Sigmoid colon (tissue), 7 donors: ENCODE data around the gene ST6GALNAC3. TPM values are rescaled to one million over a fixed set of nuclear protein-coding genes. Genes with fewer than 3 reads are reported as not detected.

Experiments used
- DNase-seq: peaks from one replicate; pipeline ENCODE4 v3.0.0-alpha.2; 2019
- H3K27ac ChIP-seq, 4 donors: fragments of 200-600 bp; sonication (generic); one replicate each; pipeline ENCODE4 v1.5.1; 2016 to 2019; ENCODE audit warnings: mild to moderate bottlenecking in 1 of 4
- H3K27me3 ChIP-seq, 3 donors: fragments of 200-600 bp; sonication (generic); one replicate each; pipeline ENCODE4 v1.5.1; 2019; ENCODE audit warnings: mild to moderate bottlenecking in 1 of 3
- H3K36me3 ChIP-seq, 4 donors: fragments of 200-600 bp; sonication (generic); one replicate each; pipeline ENCODE4 v1.5.1; 2016 to 2019
- H3K4me1 ChIP-seq, 4 donors: fragments of 200-600 bp; sonication (generic); one replicate each; pipeline ENCODE4 v1.5.1; 2017 to 2019
- H3K4me3 ChIP-seq, 4 donors: fragments of 200-600 bp; sonication (generic); one replicate each; pipeline ENCODE4 v1.5.1; 2017 to 2019; ENCODE audit warnings: mild to moderate bottlenecking in 2 of 4, moderate library complexity in 1 of 4
- H3K9me3 ChIP-seq, 4 donors: fragments of 200-600 bp in 3 of 4; sonication (generic) in 3 of 4; one replicate each; pipeline versions ENCODE4 v1.5.1 to v1.6.1; 2013 to 2019
- EP300 ChIP-seq, 4 donors: sonication (generic); formaldehyde crosslinking; IDR thresholded peaks; one replicate each; pipeline ENCODE4 v1.6.1; 2017; ENCODE audit warnings: antibody characterized with exemption in 4 of 4
- POLR2A ChIP-seq, 2 donors: fragments of 450-650 bp; IDR thresholded peaks; one replicate each; pipeline ENCODE4 v1.6.1; 2016; ENCODE audit warnings: antibody characterized with exemption in 2 of 2, mild to moderate bottlenecking in 2 of 2, moderate library complexity in 2 of 2
- POLR2AphosphoS5 ChIP-seq, 4 donors: sonication (generic); formaldehyde crosslinking; IDR thresholded peaks; one replicate each; pipeline ENCODE4 v1.6.1; 2017; ENCODE audit warnings: antibody characterized with exemption in 4 of 4
- WGBS, 2 donors: extraction: QIAGEN DNeasy Blood & Tissue Kit; methylation state at CpG; one replicate each; pipeline ENCODE4 v1.1.7; 2013; 5-methylcytosine and 5-hydroxymethylcytosine counted together
- intact Hi-C: fragments of 100-400 bp; cut with DNase I; formaldehyde crosslinking; loops from one replicate; pipeline ENCODE4 v1.15.1; 2023
- polyA plus RNA-seq, 3 donors: library from polyadenylated mRNA; stranded (reverse); fragments of 200-250 nt; gene quantifications; one replicate each; pipeline ENCODE4 v1.2.3, GENCODE V29; 2013
- total RNA-seq, 4 donors: library from RNA; depleted of rRNA; stranded (reverse); fragments of >200 nt; gene quantifications; one replicate each; pipeline ENCODE4 v1.1.0, GENCODE V29; 2016
- TF ChIP-seq, protein P1 (sequence below), 4 experiments: fragments of 450-650 bp in 3 of 4; fragments of 200-600 bp in 1 of 4; IDR thresholded peaks; one replicate each; pipeline ENCODE4 v1.5.1; 2016 to 2019; ENCODE audit warnings: antibody characterized with exemption in 4 of 4, mild to moderate bottlenecking in 3 of 4, moderate library complexity in 2 of 4
- donor health status: healthy with polysubstance abuse.
- donor health status: Bipolar disorder and iron deficiency.
- donor health status: healthy.

ST6GALNAC3 gene
- total and polyA plus RNA-seq, 7 donors, result 1.6 to 7.5 (median 2.5) TPM

DNA sequence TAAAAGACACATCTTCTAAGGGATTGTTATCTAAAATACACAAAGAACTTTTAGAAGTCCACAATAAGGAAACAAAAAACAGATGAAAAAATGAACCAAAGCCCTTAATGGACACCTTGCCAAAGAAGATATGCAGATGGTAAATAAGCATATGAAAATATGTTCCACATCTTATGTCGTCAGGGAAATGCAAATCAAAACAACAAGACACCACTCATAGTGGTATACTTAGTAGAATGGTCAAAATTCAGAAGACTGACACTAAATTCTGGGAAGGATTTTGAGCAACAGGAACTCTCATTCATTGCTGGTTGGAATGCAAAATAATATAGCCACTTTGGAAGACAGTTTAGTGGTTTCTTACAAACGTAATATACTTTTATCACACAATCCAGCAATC is 587.0 kb downstream of the ST6GALNAC3 start:
- no peaks in the 10 kb centered on the region for H3K27me3 ChIP-seq

GRCh38 chr1:76666499-76666898 is 592.0 kb downstream of the ST6GALNAC3 start:
- Histone ChIP-seq H3K36me3 (no peaks in the 10 kb centered on the region), H3K9me3 (no peaks in the 10 kb centered on the region), H3K4me3 (no peak overlapping the region), H3K27me3 (no peaks in the 10 kb centered on the region), H3K27ac (no peak overlapping the region), H3K4me1 (no peaks in the 10 kb centered on the region)
- 14 to 63% methylated on average over 2 of the region's 2 CpGs for WGBS, 2 donors
- intact Hi-C loops, result no loop called here
- no peak for DNase-seq
- TF ChIP-seq POLR2A (IDR thresholded peaks at IDR 0.05) (no peak), EP300 (IDR thresholded peaks at IDR 0.05) (no peak), POLR2AphosphoS5 (IDR thresholded peaks at IDR 0.05) (no peak)
- TF ChIP-seq, protein P1, sequence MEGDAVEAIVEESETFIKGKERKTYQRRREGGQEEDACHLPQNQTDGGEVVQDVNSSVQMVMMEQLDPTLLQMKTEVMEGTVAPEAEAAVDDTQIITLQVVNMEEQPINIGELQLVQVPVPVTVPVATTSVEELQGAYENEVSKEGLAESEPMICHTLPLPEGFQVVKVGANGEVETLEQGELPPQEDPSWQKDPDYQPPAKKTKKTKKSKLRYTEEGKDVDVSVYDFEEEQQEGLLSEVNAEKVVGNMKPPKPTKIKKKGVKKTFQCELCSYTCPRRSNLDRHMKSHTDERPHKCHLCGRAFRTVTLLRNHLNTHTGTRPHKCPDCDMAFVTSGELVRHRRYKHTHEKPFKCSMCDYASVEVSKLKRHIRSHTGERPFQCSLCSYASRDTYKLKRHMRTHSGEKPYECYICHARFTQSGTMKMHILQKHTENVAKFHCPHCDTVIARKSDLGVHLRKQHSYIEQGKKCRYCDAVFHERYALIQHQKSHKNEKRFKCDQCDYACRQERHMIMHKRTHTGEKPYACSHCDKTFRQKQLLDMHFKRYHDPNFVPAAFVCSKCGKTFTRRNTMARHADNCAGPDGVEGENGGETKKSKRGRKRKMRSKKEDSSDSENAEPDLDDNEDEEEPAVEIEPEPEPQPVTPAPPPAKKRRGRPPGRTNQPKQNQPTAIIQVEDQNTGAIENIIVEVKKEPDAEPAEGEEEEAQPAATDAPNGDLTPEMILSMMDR (IDR thresholded peaks at IDR 0.05), result no peak

More for the DNA sequence above, 587.0 kb downstream of the ST6GALNAC3 start:
- H3K4me1 ChIP-seq, result no peaks in the 10 kb centered on the region
- no peak for TF ChIP-seq EP300 (IDR thresholded peaks at IDR 0.05)
- no peak for TF ChIP-seq POLR2AphosphoS5 (IDR thresholded peaks at IDR 0.05)
- no peak for TF ChIP-seq POLR2A (IDR thresholded peaks at IDR 0.05)
- TF ChIP-seq, protein P1 (IDR thresholded peaks at IDR 0.05), result no peak
- H3K36me3 ChIP-seq, result no peaks in the 10 kb centered on the region
- WGBS, 2 donors, result 10 to 52% methylated on average over 2 of the region's 2 CpGs
- no peak overlapping the region for H3K27ac ChIP-seq
- DNase-seq, result no peak
- intact Hi-C loops, result no loop called here
- H3K4me3 ChIP-seq, result no peak overlapping the region
- H3K9me3 ChIP-seq, result no peaks in the 10 kb centered on the region

DNA sequence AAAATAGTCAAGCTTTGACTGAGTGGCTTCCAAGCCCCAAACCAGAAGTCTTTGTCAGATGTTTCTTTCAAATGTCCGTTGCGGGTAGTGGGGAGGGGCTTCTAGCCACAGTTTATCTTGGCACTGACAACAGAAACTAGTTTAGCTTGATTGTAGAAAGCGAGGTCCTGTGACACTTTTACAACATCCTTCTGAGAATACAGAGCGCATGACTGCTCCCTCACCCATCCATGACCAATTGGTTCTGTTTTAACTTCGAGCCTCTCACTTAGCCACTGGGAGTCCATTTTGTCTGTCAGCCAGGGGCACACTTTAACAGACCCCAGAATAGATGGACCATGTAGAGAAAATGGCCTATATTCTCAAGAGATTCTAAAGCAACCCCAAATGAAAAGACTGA is 593.5 kb downstream of the ST6GALNAC3 start:
- Histone ChIP-seq H3K27ac (no peak overlapping the region), H3K4me1 (no peaks in the 10 kb centered on the region), H3K27me3 (no peaks in the 10 kb centered on the region), H3K4me3 (no peak overlapping the region), H3K9me3 (no peaks in the 10 kb centered on the region), H3K36me3 (no peaks in the 10 kb centered on the region)
- no peak for TF ChIP-seq POLR2AphosphoS5 (IDR thresholded peaks at IDR 0.05)
- TF ChIP-seq EP300 (IDR thresholded peaks at IDR 0.05), result no peak
- no peak for TF ChIP-seq POLR2A (IDR thresholded peaks at IDR 0.05)
- TF ChIP-seq, protein P1 (IDR thresholded peaks at IDR 0.05), result no peak
- intact Hi-C loops, result no loop called here
- no peak for DNase-seq
- 12 to 38% methylated on average over 5 of the region's 5 CpGs for WGBS, 2 donors

GRCh38 chr1:76669131-76669530 is 594.6 kb downstream of the ST6GALNAC3 start:
- H3K36me3 ChIP-seq, result no peaks in the 10 kb centered on the region

More at GRCh38 chr1:76669131-76669530, 594.6 kb downstream of the ST6GALNAC3 start:
- H3K27me3 ChIP-seq, result no peaks in the 10 kb centered on the region
- 72 to 91% methylated on average over 4 of the region's 4 CpGs for WGBS, 2 donors
- H3K4me1 ChIP-seq, result no peaks in the 10 kb centered on the region
- intact Hi-C loops, result no loop called here
- H3K4me3 ChIP-seq, result no peak overlapping the region
- H3K9me3 ChIP-seq, result no peaks in the 10 kb centered on the region
- H3K27ac ChIP-seq, result no peak overlapping the region
- no peak for DNase-seq
- TF ChIP-seq EP300 (IDR thresholded peaks at IDR 0.05) (no peak), POLR2A (IDR thresholded peaks at IDR 0.05) (no peak), POLR2AphosphoS5 (IDR thresholded peaks at IDR 0.05) (no peak)
- TF ChIP-seq, protein P1 (IDR thresholded peaks at IDR 0.05), result no peak
